Astrocyte (in vitro differentiated cells and primary cell): ENCODE results near the gene NPTX1. TPM values are rescaled to one million over a fixed set of nuclear protein-coding genes. Genes with fewer than 3 reads are reported as not detected.

Experiments
- DNase-seq: peaks from one replicate; pipeline ENCODE4 v3.0.0-alpha.2; 2010; ENCODE audit warnings: low read depth
- FAIRE-seq: peaks from 2 replicates; lab custom pipeline; 2011; peaks lifted over from hg19 to GRCh38; lab: Jason Lieb, UNC
- H2AFZ ChIP-seq: 2 replicates; pipeline ENCODE4 v1.6.0; 2012; ENCODE audit warnings: low read depth, low read length, inconsistent platforms
- H3K27ac ChIP-seq: 2 replicates; pipeline ENCODE4 v1.5.1; 2011; ENCODE audit warnings: low read depth, low read length, inconsistent platforms
- H3K27me3 ChIP-seq: 2 replicates; pipeline ENCODE4 v1.6.0; 2011; ENCODE audit warnings: low read length, inconsistent platforms; ENCODE audit not compliant: insufficient read depth
- H3K36me3 ChIP-seq: 2 replicates; pipeline ENCODE4 v1.5.1; 2011; ENCODE audit warnings: low read length, inconsistent platforms; ENCODE audit not compliant: insufficient read depth
- H3K4me1 ChIP-seq: 2 replicates; pipeline ENCODE4 v1.5.1; 2011; ENCODE audit warnings: low read length, inconsistent platforms; ENCODE audit not compliant: insufficient read depth
- H3K4me2 ChIP-seq: 2 replicates; pipeline ENCODE4 v1.6.0; 2012; ENCODE audit warnings: low read length, inconsistent platforms
- H3K4me3 ChIP-seq: 2 replicates; pipeline ENCODE4 v1.5.1; 2011; ENCODE audit warnings: low read depth, mild to moderate bottlenecking, low read length, inconsistent platforms; ENCODE audit not compliant: insufficient read depth
- H3K79me2 ChIP-seq: 2 replicates; pipeline ENCODE4 v1.6.0; 2012; ENCODE audit warnings: mild to moderate bottlenecking, low read length, inconsistent platforms; ENCODE audit not compliant: insufficient read depth
- H3K9ac ChIP-seq: 2 replicates; pipeline ENCODE4 v1.6.0; 2012; ENCODE audit warnings: mild to moderate bottlenecking, low read length, inconsistent platforms
- H3K9me3 ChIP-seq: 2 replicates; pipeline ENCODE4 v1.5.1; 2012; ENCODE audit warnings: low read depth, mild to moderate bottlenecking, low read length, inconsistent platforms; ENCODE audit not compliant: insufficient read depth
- H4K20me1 ChIP-seq: 2 replicates; pipeline ENCODE4 v1.6.0; 2012; ENCODE audit warnings: low read length, inconsistent platforms; ENCODE audit not compliant: insufficient read depth
- H3K27ac Mint-ChIP-seq: one replicate; pipeline ENCODE4 v1.8.0; 2021; ENCODE audit warnings: mild to moderate bottlenecking, mixed read lengths; ENCODE audit not compliant: unreplicated experiment
- H3K27me3 Mint-ChIP-seq: one replicate; pipeline ENCODE4 v1.8.0; 2021; ENCODE audit warnings: low read depth, mixed read lengths; ENCODE audit not compliant: unreplicated experiment
- H3K36me3 Mint-ChIP-seq: one replicate; pipeline ENCODE4 v1.8.0; 2021; ENCODE audit warnings: low read depth, mixed read lengths; ENCODE audit not compliant: unreplicated experiment
- H3K4me1 Mint-ChIP-seq: one replicate; pipeline ENCODE4 v1.8.0; 2021; ENCODE audit warnings: low read depth, mixed read lengths; ENCODE audit not compliant: unreplicated experiment
- H3K4me3 Mint-ChIP-seq: one replicate; pipeline ENCODE4 v1.8.0; 2021; ENCODE audit warnings: mild to moderate bottlenecking, moderate library complexity, mixed read lengths; ENCODE audit not compliant: unreplicated experiment
- H3K9me3 Mint-ChIP-seq: one replicate; pipeline ENCODE4 v1.8.0; 2021; ENCODE audit warnings: mild to moderate bottlenecking, mixed read lengths; ENCODE audit not compliant: unreplicated experiment
- CTCF ChIP-seq: IDR thresholded peaks from 2 replicates; pipeline ENCODE4 v1.5.1; 2011; ENCODE audit warnings: low read depth, mild to moderate bottlenecking, inconsistent platforms, low read length, moderate library complexity; ENCODE audit not compliant: insufficient read depth
- EZH2 ChIP-seq: IDR thresholded peaks from 2 replicates; pipeline ENCODE4 v1.6.1; 2012; ENCODE audit warnings: mild to moderate bottlenecking, low read length, inconsistent platforms; ENCODE audit not compliant: insufficient read depth
- total RNA-seq: library from RNA; stranded (reverse); gene quantifications from 2 replicates; pipeline ENCODE4 v1.2.1, GENCODE V29; 2021

NPTX1 gene
- total RNA-seq, 1 donor from 2014 or later: 0.43 TPM

- Mint-ChIP-seq H3K36me3 (no peaks in the 10 kb centered on the region), H3K9me3 (no peaks in the 10 kb centered on the region), H3K4me3 (no peak overlapping the region), H3K27ac (no peak overlapping the region), H3K4me1 (peaks cover 13% of the 10 kb centered on the region), H3K27me3 (peaks cover 44% of the 10 kb centered on the region)
- TF ChIP-seq CTCF (no peak), EZH2 (no peak)
- DNase-seq (no peak), FAIRE-seq (no peak)
- Histone ChIP-seq H3K79me2 (no peaks in the 10 kb centered on the region), H3K9me3 (no peaks in the 10 kb centered on the region), H4K20me1 (no peaks in the 10 kb centered on the region), H3K27me3 (peaks cover 5% of the 10 kb centered on the region), H3K4me3 (no peak overlapping the region), H3K4me2 (no peak overlapping the region), H2AFZ (no peak overlapping the region), H3K36me3 (no peaks in the 10 kb centered on the region), H3K27ac (no peak overlapping the region), H3K4me1 (peaks cover 26% of the 10 kb centered on the region), H3K9ac (no peak overlapping the region)
Measured at GRCh38 chr17:80499560-80499959, 23.2 kb upstream of the NPTX1 start.

- no peak overlapping the region for H3K27ac Mint-ChIP-seq
- no peaks in the 10 kb centered on the region for H3K9me3 Mint-ChIP-seq
- H3K4me1 Mint-ChIP-seq: peaks cover 13% of the 10 kb centered on the region
- FAIRE-seq (no peak), DNase-seq (no peak)
- H3K36me3 Mint-ChIP-seq: no peaks in the 10 kb centered on the region
- Histone ChIP-seq H3K4me2 (peak overlapping the region; percentile 66), H3K36me3 (no peaks in the 10 kb centered on the region), H4K20me1 (no peaks in the 10 kb centered on the region), H3K4me3 (no peak overlapping the region), H3K4me1 (peaks cover 23% of the 10 kb centered on the region), H3K9ac (peak overlapping the region; percentile 54), H3K79me2 (no peaks in the 10 kb centered on the region), H3K9me3 (no peaks in the 10 kb centered on the region), H3K27me3 (peaks cover 5% of the 10 kb centered on the region), H3K27ac (peak overlapping the region; percentile 11), H2AFZ (peak overlapping the region; percentile 80)
- H3K4me3 Mint-ChIP-seq: no peak overlapping the region
- no peak for TF ChIP-seq EZH2
- TF ChIP-seq CTCF: no peak
- peaks cover 50% of the 10 kb centered on the region for H3K27me3 Mint-ChIP-seq
Measured at GRCh38 chr17:80498920-80499410, 22.6 kb upstream of the NPTX1 start.

GRCh38 chr17:80498242-80498919, 22.0 kb upstream of the NPTX1 start:
- peak overlapping the region; percentile 80 for H2AFZ ChIP-seq
- Mint-ChIP-seq H3K27ac (no peak overlapping the region), H3K36me3 (no peaks in the 10 kb centered on the region), H3K4me1 (peaks cover 13% of the 10 kb centered on the region), H3K4me3 (no peak overlapping the region), H3K27me3 (peaks cover 53% of the 10 kb centered on the region), H3K9me3 (no peaks in the 10 kb centered on the region)
- H3K4me2 ChIP-seq: peak overlapping the region; percentile 66
- peaks cover 7% of the 10 kb centered on the region for H3K27me3 ChIP-seq
- H3K4me3 ChIP-seq: peak overlapping the region; percentile 25
- FAIRE-seq (no peak), DNase-seq (peak; percentile 77)
- H3K27ac ChIP-seq: peak overlapping the region; percentile 11
- no peaks in the 10 kb centered on the region for H3K9me3 ChIP-seq
- TF ChIP-seq EZH2 (no peak), CTCF (no peak)
- H4K20me1 ChIP-seq: no peaks in the 10 kb centered on the region
- H3K4me1 ChIP-seq: peaks cover 23% of the 10 kb centered on the region
- no peaks in the 10 kb centered on the region for H3K79me2 ChIP-seq
- no peaks in the 10 kb centered on the region for H3K36me3 ChIP-seq
- peak overlapping the region; percentile 54 for H3K9ac ChIP-seq
